HepG2 (cell line): Measurements from ENCODE around the gene MIDN. TPM values are rescaled to one million over a fixed set of nuclear protein-coding genes. Genes with fewer than 3 reads are reported as not detected.

Experiments used
- EED ChIP-seq: sonication (generic); formaldehyde crosslinking; IDR thresholded peaks from 2 replicates; pipeline ENCODE4 v1.5.0; 2020; ENCODE audit warnings: mild to moderate bottlenecking, missing genetic modification reagents
- HNRNPLL ChIP-seq: fragments of 200-400 bp; formaldehyde crosslinking; IDR thresholded peaks from 2 replicates; pipeline ENCODE4 v1.6.1; 2017; ENCODE audit warnings: mild to moderate bottlenecking, low read depth, low read length; ENCODE audit not compliant: poor library complexity, severe bottlenecking
- KDM5A ChIP-seq: fragments of 200-600 bp; sonication (generic); IDR thresholded peaks from 2 replicates; pipeline ENCODE4 v1.7.0; 2018; ENCODE audit warnings: antibody characterized with exemption, mild to moderate bottlenecking, low read length, borderline replicate concordance
- PHF21A ChIP-seq: sonication (generic); formaldehyde crosslinking; IDR thresholded peaks from 2 replicates; pipeline ENCODE4 v1.5.0; 2020; ENCODE audit warnings: mild to moderate bottlenecking, missing genetic modification reagents
- RBM22 ChIP-seq: fragments of 200-400 bp; formaldehyde crosslinking; optimal IDR thresholded peaks from 2 replicates; pipeline ENCODE3; 2017; ENCODE audit warnings: mild to moderate bottlenecking, low read length, moderate library complexity
- SNAI1 ChIP-seq: sonication (generic); formaldehyde crosslinking; IDR thresholded peaks from 2 replicates; pipeline ENCODE4 v1.5.0; 2020; ENCODE audit warnings: mild to moderate bottlenecking, missing genetic modification reagents, borderline replicate concordance
- TBX3 ChIP-seq: fragments of 450-650 bp; IDR thresholded peaks from 2 replicates; pipeline ENCODE4 v1.6.1; 2017; ENCODE audit warnings: antibody characterized with exemption, mild to moderate bottlenecking, inconsistent platforms, borderline replicate concordance
- ZBTB7A ChIP-seq: sonication (generic); formaldehyde crosslinking; IDR thresholded peaks from 2 replicates; pipeline ENCODE4 v1.8.0; 2022; ENCODE audit warnings: mild to moderate bottlenecking, missing genetic modification reagents
- ZNF629 ChIP-seq: sonication (generic); formaldehyde crosslinking; conservative IDR thresholded peaks from 2 replicates; pipeline ENCODE4 v1.5.0; 2020; ENCODE audit warnings: missing genetic modification reagents
- ZNF747 ChIP-seq: sonication (generic); formaldehyde crosslinking; IDR thresholded peaks from 2 replicates; pipeline ENCODE4 v1.8.1; 2023; ENCODE audit warnings: missing genetic modification reagents, mild to moderate bottlenecking, borderline replicate concordance
- polyA plus RNA-seq, 8 experiments: library from polyadenylated mRNA; depleted of rRNA in 3 of 8; stranded (reverse) in 7 of 8; unstranded in 1 of 8; fragments of >200 nt; fragmentation: Illumina TruSeq in 4 of 8; extraction: Trizol in 4 of 8; gene quantifications; 2 replicates each; pipeline versions ENCODE4 v1.2.1 to v1.2.3, GENCODE V29; 2011 to 2016; ENCODE audit warnings: low read depth in 4 of 8, missing spikeins in 1 of 8, mixed read lengths in 1 of 8; ENCODE audit not compliant: insufficient read depth in 1 of 8
- total RNA-seq, 5 experiments: library from RNA; depleted of rRNA; stranded (reverse); fragments of >200 nt; fragmentation: Illumina TruSeq; extraction: Trizol; gene quantifications; 2 replicates each; pipeline ENCODE4 v1.2.3, GENCODE V29; 2016; ENCODE audit warnings: low read depth in 1 of 5
- TF ChIP-seq, protein P1 (sequence below): sonication (generic); formaldehyde crosslinking; IDR thresholded peaks from 2 replicates; pipeline ENCODE4 v1.9.0; 2022; ENCODE audit warnings: missing genetic modification reagents, mild to moderate bottlenecking, borderline replicate concordance
- TF ChIP-seq, protein P2 (sequence below): sonication (generic); formaldehyde crosslinking; IDR thresholded peaks from 2 replicates; pipeline ENCODE4 v1.5.0; 2020; ENCODE audit warnings: mild to moderate bottlenecking, missing genetic modification reagents, borderline replicate concordance
- TF ChIP-seq, protein P3 (sequence below): sonication (generic); formaldehyde crosslinking; IDR thresholded peaks from 2 replicates; pipeline ENCODE4 v1.8.0; 2022; ENCODE audit warnings: mild to moderate bottlenecking, missing genetic modification reagents
- TF ChIP-seq, protein P4 (sequence below): sonication (generic); formaldehyde crosslinking; IDR thresholded peaks from 2 replicates; pipeline ENCODE4 v1.4.0; 2020; ENCODE audit warnings: missing genetic modification reagents
- TF ChIP-seq, protein P5 (sequence below): sonication (generic); formaldehyde crosslinking; conservative IDR thresholded peaks from 2 replicates; pipeline ENCODE4 v1.8.1; 2023; ENCODE audit warnings: missing genetic modification reagents

MIDN gene
- total and polyA plus RNA-seq, 2 of the 13 experiments (the other 11 are each of a cell fraction or from before 2014, with no cell fraction given): 8.4 to 18.0 TPM

DNA sequence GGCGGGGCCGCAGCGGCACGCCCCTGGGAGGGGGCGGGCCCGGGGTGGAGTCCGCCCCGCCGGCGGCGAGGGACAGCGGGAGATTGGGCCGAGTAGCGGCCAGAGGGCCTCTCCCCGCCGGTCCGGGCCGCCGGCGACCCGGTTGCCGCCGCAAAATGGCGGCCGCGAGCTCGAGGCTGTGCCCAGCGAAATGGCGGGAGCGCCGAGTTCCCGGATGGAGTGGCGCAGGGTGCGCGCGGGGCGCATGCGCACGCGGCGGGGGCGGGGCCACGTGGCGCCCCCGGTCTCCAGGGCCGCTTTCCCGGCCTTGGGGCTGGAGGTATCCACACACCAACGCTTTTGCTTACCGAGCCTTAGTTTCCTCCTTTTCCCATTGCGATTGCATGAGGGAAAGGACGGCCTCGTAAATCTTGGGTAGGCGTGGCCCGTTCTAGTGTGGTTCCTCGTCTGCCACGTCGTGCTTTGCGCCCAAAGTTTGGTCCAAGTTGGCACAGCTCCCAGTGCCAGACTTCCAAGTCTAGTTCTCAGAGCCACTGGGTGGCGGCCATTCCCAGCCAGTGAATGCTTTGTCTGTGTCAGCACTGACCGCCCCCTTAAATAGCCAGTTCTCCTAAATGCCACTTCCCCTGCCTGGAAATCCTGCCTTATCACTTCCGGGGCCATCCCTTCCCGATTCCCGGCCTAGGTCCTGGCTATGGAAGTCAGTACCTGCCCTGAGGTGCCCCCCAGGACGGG is 21.3 kb downstream of the MIDN start (continued):
- TF ChIP-seq, protein P1, sequence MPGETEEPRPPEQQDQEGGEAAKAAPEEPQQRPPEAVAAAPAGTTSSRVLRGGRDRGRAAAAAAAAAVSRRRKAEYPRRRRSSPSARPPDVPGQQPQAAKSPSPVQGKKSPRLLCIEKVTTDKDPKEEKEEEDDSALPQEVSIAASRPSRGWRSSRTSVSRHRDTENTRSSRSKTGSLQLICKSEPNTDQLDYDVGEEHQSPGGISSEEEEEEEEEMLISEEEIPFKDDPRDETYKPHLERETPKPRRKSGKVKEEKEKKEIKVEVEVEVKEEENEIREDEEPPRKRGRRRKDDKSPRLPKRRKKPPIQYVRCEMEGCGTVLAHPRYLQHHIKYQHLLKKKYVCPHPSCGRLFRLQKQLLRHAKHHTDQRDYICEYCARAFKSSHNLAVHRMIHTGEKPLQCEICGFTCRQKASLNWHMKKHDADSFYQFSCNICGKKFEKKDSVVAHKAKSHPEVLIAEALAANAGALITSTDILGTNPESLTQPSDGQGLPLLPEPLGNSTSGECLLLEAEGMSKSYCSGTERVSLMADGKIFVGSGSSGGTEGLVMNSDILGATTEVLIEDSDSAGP (CRISPR knock-in tag): peak; percentile 66
- TF ChIP-seq PHF21A (0 out of 2 replicates have a peak, but pooled peaks have one; percentile 20), SNAI1 (CRISPR knock-in tag) (no peak), HNRNPLL (peak; percentile 31), EED (peak; percentile 28; the same call in 1 of the 2 replicates), ZNF747 (CRISPR knock-in tag) (no peak), KDM5A (peak; percentile 50; the same call in 1 of the 2 replicates), TBX3 (peak; percentile 23; the same call in 1 of the 2 replicates), RBM22 (peak; percentile 86), ZBTB7A (CRISPR knock-in tag) (no peak), ZNF629 (CRISPR knock-in tag) (no peak)
- TF ChIP-seq, protein P2, sequence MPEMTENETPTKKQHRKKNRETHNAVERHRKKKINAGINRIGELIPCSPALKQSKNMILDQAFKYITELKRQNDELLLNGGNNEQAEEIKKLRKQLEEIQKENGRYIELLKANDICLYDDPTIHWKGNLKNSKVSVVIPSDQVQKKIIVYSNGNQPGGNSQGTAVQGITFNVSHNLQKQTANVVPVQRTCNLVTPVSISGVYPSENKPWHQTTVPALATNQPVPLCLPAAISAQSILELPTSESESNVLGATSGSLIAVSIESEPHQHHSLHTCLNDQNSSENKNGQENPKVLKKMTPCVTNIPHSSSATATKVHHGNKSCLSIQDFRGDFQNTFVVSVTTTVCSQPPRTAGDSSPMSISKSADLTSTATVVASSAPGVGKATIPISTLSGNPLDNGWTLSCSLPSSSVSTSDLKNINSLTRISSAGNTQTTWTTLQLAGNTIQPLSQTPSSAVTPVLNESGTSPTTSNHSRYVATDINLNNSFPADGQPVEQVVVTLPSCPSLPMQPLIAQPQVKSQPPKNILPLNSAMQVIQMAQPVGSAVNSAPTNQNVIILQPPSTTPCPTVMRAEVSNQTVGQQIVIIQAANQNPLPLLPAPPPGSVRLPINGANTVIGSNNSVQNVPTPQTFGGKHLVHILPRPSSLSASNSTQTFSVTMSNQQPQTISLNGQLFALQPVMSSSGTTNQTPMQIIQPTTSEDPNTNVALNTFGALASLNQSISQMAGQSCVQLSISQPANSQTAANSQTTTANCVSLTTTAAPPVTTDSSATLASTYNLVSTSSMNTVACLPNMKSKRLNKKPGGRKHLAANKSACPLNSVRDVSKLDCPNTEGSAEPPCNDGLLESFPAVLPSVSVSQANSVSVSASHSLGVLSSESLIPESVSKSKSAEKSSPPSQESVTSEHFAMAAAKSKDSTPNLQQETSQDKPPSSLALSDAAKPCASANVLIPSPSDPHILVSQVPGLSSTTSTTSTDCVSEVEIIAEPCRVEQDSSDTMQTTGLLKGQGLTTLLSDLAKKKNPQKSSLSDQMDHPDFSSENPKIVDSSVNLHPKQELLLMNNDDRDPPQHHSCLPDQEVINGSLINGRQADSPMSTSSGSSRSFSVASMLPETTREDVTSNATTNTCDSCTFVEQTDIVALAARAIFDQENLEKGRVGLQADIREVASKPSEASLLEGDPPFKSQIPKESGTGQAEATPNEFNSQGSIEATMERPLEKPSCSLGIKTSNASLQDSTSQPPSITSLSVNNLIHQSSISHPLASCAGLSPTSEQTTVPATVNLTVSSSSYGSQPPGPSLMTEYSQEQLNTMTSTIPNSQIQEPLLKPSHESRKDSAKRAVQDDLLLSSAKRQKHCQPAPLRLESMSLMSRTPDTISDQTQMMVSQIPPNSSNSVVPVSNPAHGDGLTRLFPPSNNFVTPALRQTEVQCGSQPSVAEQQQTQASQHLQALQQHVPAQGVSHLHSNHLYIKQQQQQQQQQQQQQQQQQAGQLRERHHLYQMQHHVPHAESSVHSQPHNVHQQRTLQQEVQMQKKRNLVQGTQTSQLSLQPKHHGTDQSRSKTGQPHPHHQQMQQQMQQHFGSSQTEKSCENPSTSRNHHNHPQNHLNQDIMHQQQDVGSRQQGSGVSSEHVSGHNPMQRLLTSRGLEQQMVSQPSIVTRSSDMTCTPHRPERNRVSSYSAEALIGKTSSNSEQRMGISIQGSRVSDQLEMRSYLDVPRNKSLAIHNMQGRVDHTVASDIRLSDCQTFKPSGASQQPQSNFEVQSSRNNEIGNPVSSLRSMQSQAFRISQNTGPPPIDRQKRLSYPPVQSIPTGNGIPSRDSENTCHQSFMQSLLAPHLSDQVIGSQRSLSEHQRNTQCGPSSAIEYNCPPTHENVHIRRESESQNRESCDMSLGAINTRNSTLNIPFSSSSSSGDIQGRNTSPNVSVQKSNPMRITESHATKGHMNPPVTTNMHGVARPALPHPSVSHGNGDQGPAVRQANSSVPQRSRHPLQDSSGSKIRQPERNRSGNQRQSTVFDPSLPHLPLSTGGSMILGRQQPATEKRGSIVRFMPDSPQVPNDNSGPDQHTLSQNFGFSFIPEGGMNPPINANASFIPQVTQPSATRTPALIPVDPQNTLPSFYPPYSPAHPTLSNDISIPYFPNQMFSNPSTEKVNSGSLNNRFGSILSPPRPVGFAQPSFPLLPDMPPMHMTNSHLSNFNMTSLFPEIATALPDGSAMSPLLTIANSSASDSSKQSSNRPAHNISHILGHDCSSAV: no peak
- TF ChIP-seq, protein P3, sequence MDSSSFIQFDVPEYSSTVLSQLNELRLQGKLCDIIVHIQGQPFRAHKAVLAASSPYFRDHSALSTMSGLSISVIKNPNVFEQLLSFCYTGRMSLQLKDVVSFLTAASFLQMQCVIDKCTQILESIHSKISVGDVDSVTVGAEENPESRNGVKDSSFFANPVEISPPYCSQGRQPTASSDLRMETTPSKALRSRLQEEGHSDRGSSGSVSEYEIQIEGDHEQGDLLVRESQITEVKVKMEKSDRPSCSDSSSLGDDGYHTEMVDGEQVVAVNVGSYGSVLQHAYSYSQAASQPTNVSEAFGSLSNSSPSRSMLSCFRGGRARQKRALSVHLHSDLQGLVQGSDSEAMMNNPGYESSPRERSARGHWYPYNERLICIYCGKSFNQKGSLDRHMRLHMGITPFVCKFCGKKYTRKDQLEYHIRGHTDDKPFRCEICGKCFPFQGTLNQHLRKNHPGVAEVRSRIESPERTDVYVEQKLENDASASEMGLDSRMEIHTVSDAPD (CRISPR knock-in tag): no peak
- TF ChIP-seq, protein P4, sequence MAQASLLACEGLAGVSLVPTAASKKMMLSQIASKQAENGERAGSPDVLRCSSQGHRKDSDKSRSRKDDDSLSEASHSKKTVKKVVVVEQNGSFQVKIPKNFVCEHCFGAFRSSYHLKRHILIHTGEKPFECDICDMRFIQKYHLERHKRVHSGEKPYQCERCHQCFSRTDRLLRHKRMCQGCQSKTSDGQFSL: peak; percentile 72; the same call in 1 of the 2 replicates
- TF ChIP-seq, protein P5, sequence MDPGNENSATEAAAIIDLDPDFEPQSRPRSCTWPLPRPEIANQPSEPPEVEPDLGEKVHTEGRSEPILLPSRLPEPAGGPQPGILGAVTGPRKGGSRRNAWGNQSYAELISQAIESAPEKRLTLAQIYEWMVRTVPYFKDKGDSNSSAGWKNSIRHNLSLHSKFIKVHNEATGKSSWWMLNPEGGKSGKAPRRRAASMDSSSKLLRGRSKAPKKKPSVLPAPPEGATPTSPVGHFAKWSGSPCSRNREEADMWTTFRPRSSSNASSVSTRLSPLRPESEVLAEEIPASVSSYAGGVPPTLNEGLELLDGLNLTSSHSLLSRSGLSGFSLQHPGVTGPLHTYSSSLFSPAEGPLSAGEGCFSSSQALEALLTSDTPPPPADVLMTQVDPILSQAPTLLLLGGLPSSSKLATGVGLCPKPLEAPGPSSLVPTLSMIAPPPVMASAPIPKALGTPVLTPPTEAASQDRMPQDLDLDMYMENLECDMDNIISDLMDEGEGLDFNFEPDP (CRISPR knock-in tag): 0 out of 2 replicates have a peak, but pooled peaks have one; percentile 12
